Tibial nerve (tissue), 3 donors: ENCODE measurements around the gene FBN1.

Source experiments
- POLR2A ChIP-seq, 2 donors: fragments of 450-650 bp; IDR thresholded peaks; one replicate each; pipeline ENCODE4 v1.6.1; 2017; ENCODE audit warnings: antibody characterized with exemption in 2 of 2, mild to moderate bottlenecking in 2 of 2, moderate library complexity in 2 of 2
- TF ChIP-seq, protein P1 (sequence below), 5 experiments: fragments of 200-600 bp in 3 of 5; fragments of 450-650 bp in 2 of 5; sonication (generic) in 3 of 5; IDR thresholded peaks; one replicate each; pipeline ENCODE4 v1.5.1; 2016 to 2019; ENCODE audit warnings: antibody characterized with exemption in 5 of 5, mild to moderate bottlenecking in 3 of 5, moderate library complexity in 2 of 5

DNA sequence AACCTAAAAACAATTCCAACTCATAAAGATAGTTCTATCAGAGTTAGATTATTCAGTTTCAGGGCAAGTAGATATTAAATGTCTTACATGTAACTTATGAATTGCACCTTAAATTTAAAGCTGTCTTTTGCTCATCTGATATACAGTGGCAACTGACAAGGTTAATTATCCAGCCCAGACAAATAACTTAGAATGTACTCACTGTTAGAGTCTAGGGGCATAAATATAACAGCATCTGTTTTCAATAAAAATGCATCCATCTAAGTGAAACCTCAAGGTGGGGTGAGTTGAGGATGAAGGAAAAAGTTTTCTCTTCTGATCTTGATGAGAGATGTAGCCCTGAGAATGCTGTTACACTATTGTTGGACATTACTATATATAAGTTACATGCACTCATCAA lies 112.6 kb downstream of the FBN1 start:
- TF ChIP-seq, protein P1, sequence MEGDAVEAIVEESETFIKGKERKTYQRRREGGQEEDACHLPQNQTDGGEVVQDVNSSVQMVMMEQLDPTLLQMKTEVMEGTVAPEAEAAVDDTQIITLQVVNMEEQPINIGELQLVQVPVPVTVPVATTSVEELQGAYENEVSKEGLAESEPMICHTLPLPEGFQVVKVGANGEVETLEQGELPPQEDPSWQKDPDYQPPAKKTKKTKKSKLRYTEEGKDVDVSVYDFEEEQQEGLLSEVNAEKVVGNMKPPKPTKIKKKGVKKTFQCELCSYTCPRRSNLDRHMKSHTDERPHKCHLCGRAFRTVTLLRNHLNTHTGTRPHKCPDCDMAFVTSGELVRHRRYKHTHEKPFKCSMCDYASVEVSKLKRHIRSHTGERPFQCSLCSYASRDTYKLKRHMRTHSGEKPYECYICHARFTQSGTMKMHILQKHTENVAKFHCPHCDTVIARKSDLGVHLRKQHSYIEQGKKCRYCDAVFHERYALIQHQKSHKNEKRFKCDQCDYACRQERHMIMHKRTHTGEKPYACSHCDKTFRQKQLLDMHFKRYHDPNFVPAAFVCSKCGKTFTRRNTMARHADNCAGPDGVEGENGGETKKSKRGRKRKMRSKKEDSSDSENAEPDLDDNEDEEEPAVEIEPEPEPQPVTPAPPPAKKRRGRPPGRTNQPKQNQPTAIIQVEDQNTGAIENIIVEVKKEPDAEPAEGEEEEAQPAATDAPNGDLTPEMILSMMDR (IDR thresholded peaks at IDR 0.05), result no peak
- TF ChIP-seq POLR2A (IDR thresholded peaks at IDR 0.05), result no peak
